NCI-H1417 (cell line): ENCODE data around the gene SOX15.

Experiments used
- DNase-seq, 3 experiments: peaks; one replicate each; lab custom pipeline; 2025; lab: John Stamatoyannopoulos, UW

Gene SOX15

DNA sequence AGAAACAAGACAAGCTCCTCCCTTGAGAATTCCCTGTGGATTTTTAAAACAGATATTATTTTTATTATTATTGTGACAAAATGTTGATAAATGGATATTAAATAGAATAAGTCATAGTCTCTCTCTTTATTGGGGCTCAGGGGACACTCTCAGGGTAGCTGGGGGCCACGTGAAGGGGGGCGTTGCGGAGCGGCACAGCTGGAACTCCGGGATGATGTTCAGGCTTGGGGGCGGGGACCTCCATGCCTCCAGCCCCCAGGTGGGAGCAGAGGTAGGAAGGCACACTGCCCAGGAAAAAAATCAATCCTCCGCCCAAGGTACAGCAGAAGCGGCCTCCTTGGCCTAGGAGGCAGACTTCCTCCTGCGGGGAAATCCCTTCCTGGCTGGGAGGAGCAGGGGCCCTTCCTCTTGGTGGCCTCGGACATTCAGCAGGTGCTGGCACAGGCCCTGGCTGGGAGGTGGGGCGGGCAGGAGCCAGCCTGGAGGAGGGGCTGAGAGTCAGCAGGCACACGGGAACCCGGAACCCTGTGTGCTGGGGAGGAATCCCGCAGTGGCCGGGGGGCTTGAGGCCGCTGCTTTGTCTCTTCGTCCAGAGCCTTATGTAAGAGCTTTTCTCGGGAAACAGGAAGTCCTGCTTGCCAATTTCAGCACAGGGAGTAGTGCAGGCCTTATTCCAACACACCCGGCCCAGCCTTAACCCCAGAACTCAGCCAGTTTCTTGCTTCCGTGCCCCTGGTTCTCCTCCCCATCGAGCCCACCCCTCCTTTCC, 31.9 kb downstream of the SOX15 start:
- peak in 2 of 3 experiments; percentile 68 to 78 for DNase-seq

DNA sequence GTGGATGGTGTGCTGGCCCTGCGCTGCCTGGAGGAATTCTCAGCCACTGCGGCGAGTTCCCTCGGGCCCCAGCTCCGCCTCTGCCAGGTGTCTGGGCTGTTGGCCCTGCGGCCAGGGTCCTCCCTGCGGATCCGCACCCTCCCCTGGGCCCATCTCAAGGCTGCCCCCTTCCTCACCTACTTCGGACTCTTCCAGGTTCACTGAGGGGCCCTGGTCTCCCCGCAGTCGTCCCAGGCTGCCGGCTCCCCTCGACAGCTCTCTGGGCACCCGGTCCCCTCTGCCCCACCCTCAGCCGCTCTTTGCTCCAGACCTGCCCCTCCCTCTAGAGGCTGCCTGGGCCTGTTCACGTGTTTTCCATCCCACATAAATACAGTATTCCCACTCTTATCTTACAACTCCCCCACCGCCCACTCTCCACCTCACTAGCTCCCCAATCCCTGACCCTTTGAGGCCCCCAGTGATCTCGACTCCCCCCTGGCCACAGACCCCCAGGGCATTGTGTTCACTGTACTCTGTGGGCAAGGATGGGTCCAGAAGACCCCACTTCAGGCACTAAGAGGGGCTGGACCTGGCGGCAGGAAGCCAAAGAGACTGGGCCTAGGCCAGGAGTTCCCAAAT, 32.6 kb downstream of the SOX15 start:
- no peak for DNase-seq

DNA sequence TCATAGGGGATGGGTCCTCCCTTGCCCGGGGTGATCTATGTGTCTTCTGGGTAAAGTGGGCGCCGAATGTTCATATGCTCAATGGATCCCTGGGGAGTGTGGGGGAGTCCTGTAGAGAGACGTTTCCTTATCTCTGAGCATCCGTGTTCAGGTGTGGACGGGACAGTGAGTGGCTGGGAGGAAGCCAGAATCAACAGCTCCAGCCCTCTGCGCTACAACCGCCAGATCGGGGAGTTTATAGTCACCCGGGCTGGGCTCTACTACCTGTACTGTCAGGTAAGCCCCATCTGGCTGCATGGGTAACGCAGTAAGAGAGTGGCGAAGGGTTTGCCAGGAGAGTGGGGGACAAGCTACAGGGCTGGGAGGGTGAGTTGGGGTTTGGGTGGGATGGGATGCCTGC, 33.3 kb downstream of the SOX15 start:
- DNase-seq: no peak

DNA sequence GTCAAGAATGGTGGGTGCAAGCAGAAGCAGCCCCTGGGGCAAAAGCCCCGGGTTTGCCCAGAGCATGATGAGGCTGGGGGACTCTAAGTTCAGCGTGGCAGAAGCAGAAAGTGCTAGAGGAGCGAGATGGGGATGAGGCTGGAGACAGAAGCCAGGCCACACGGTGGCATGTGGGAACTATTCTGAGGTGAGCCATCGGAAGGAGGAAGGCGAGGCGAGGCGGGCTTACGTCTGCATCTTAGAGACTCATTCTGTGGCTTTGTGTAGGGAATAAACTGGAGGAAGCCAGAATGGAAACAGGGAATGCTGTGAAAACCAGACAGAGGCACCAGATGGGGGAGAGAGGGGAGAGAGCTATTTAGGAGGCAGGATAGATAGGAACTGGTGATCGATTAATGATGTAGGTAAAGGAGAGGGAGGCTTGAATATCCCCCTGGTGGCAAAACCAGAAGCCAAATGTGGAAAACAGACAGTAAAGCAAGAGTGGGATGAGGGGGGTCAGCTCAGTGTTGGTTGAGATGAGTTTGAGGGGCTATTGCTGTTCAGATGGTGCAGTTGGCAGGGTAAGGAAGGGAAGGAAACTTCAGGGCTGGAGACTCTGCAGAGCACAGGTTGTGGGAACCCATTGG, 34.5 kb downstream of the SOX15 start:
- DNase-seq: no peak

DNA sequence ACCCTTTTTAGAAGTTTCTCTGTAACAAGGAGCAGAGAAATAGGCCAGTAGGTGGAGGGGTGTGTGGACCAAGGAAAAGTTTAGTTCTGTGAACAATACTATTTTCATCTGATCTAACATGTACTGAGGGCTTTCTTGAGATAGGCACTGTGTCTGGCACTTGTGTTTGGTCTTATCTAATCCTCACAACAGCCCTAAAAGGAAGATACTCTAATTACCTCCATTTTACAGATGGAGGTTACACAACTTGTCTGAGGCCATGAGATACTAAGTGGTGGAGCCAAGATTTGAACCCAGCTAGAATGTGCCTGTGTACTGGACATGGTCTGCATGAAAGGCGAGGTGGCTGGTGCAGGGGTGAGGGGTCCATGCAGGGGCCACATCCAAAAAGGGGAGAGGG, 36.5 kb downstream of the SOX15 start:
- DNase-seq: no peak

DNA sequence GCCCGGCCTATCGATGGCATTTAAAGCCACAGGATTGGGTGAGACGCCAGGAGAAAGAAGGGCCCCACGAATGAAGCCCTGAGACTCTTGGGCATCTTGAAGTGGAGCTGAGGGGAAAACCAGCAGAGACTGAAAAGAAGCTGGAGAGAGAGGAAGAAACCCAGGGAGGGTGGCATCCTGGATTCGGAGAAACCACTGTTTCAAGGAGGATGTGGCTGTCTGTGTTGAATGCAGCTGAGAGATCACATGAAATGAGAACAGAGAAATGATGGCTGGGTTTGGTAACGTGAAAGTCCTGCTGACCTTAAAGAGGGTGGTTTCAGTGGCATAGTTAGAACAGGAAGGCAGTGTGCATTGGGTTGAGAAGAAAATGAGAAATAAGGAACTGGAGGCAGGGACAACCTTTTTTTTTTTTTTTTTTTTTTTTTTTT, 37.3 kb downstream of the SOX15 start:
- no peak for DNase-seq

DNA sequence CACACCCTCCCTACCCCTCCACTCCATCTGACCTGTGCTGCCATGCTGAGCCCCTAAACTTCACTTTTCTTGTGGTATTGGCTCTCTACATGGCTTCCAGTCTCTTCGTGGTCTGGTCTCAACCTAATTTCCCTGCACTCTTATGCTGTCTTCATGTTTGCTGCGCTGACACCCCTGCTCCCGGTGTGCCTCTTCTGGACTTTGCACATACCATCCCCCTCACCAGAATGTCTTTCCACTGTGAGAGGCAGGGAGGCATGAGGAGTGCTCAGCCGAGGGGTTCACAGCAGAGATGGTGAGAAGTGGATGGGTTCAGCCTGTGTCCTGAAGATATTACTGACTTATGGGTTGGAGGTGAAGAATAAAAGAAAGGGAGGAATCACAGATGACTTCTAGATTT, 38.5 kb downstream of the SOX15 start:
- DNase-seq: no peak

DNA sequence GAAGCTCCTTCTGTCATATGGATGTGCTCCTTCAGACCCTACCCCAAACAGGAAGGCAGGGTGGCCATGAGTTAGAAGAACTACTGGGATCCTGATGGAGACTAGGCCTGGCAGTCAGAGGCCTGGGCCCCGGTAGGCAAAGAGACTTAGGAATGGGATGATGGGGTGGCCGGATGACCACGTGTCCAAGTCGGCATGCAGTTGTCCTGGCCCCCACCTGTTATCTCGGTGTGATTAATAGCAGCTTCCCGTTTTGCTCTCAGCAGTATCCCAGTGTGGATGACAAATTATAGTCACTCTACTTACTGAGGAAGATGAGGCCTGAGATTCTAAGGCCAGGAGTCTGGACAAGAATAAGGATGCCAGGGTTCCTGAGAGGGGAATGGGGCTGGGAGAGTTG, 39.5 kb downstream of the SOX15 start:
- no peak for DNase-seq

DNA sequence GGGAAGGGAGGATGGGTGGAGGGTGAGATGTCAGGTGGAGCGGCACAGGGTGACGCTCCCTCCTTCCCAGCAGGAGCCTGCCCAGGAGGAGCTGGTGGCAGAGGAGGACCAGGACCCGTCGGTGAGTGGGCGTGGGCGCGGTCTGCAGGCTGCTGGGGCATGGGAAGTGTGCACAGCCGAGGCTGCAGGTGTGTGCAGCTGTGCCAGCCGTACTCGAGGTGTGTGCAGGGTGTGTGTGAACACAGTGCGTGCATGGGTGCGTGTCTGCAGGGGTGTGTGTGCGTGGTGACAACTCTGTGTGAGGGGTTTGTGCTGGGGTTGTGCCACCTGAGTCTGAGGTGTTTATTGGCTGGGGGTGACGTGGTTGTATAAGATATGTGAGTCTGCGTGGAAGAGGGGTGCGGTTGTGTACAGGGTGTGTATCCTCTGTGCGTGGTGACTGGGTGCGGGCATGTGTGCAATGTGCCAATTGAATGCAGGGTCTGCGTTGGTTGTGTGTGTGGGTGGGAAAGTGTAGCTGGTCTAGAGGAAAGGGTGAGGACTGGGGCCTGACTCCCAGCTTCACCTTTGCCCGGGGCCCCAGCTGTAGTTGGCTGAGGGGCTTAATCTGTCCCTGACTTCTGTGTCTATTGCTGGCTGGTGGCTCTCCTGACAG, 40.4 kb downstream of the SOX15 start:
- peak in 2 of 3 experiments; percentile 2 to 27 for DNase-seq

DNA sequence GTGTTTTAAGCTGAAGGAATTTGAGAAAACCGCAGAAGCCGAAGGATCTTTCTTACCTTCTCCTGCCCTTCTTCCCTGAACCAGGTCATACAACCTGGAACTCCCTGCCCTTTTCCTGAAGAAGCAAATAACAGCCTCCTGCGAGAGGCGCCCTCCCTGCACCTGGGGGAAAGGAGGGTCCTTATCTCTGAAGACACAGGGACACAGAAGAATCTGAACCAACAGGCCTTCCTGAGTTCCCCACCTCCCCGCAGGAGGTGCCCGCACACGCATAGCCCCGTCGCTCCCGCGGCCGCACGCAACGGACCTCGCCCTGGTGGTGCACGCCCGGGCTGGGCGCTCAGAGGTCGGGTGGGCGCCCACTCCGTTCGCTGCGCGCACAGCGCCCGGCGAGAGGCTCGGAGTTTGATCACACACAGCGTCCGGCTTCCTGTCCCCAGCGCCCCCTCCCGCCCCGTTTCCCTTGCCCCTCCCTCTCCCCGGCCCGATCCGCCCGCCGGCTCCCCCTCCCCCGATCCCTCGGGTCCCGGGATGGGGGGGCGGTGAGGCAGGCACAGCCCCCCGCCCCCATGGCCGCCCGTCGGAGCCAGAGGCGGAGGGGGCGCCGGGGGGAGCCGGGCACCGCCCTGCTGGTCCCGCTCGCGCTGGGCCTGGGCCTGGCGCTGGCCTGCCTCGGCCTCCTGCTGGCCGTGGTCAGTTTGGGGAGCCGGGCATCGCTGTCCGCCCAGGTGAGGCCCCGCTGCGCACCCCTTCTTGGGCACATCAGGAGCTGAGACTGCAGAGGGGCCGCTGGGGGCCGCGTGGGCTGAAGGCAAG, 41.1 kb downstream of the SOX15 start, which contains the start of gene TNFSF12:
Gene TNFSF12, plus strand, starts transcription at position 474 of the 816 bp plus-strand sequence. Its CDS starts 96 bp downstream, at position 570.
- peak in 2 of 3 experiments; percentile 27 to 36 for DNase-seq

DNA sequence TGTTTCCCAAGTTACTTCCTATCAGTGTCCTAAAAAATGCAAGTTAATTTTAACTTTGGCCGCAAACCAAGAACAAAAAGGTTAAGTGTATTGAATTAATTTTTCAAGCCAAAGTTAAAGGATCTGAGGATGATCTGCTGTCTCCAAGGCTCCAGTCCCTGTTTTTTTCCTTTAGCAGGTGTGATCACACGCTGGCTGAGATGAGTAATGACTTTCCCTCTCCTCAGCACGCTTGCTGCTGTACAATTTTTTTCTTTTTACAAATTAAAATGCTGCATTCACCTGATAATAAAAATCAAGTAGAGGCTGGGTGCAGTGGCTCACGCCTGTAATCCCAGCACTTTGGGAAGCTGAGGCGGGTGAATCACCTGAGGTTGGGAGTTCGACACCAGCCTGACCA, 45.0 kb downstream of the SOX15 start:
- DNase-seq: peak in 1 of 3 experiments; percentile 0

DNA sequence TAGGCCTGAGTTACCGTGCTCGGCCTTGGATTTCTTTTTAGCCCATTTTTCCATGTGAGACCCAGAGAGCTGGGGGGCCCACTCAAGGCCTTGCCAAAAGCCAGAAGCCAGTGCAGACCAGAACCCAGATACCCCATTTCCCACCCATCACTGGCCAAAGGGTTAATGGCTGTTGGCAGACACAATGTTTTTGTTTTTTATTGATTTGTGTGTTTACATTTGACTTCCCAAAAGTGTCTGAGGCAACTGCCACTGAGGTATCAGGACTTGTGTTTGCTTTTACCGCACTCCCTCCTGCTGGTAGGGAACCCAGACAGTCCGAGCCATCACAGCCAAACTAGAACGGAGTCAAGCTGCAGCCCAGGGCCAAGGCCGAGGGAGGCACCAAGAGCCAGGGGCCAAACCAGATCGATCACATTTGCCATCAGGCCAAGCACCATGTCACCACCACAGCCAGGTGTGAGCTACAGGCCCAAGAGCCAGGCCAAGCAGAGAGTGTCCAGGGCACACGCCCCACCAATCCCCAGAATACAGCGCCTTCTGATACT, 48.7 kb downstream of the SOX15 start:
- DNase-seq: no peak

DNA sequence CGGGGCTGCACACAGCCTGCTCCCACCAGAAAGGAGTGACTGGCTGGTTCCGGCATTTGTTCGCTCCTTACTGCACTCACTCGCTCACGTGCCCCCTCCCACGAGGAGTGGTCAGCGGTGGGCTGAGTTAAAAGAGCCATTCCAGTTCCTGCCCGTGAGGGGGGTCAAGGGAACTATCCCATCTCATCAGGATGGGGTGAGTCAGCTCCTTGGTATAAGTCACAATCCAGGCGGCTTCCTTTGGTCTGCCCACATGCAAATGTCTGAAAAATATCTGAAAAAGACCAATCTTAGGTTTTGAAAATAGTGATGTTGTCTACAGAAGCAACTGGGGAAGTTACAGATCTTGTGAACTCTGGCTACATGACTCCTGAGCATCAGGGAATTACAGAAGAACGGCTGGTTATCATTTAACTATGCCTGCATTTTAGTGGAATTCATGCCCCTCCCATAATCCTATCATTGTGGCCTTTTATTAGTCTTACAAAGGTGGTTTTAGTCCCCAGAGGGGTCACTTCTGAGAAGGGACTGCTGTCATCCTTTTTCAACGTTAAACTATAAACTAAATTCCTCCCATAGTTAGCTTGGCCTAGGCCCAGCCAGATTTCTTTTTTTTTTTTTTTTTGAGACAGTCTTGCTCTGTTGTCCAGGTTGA, 50.9 kb downstream of the SOX15 start:
- no peak for DNase-seq
